Glomerular endothelial cell (primary cell): Measurements from ENCODE around the gene PSMB5. TPM values are rescaled to one million over a fixed set of nuclear protein-coding genes. Genes with fewer than 3 reads are reported as not detected.

Experiments used
- DNase-seq: peaks from one replicate; pipeline ENCODE4 v3.0.0-alpha.2; 2011; ENCODE audit warnings: low read depth, low spot score; ENCODE audit errors: extremely low read depth
- total RNA-seq: library from RNA; depleted of rRNA; stranded (reverse); fragments of >200 nt; gene quantifications from 2 replicates; pipeline ENCODE4 v1.2.3, GENCODE V29; 2015

Gene PSMB5
- total RNA-seq, 1 donor from 2014 or later = 244 TPM

- DNase-seq = no peak
These were observed 56.8 kb downstream of the PSMB5 start for GRCh38 chr14:22977684-22978486.

GRCh38 chr14:22977434-22977683 is 57.3 kb downstream of the PSMB5 start:
- no peak for DNase-seq

GRCh38 chr14:22976620-22977433 is 57.9 kb downstream of the PSMB5 start:
- no peak for DNase-seq

Other genes starting within 250 kb of the PSMB5 start
- gene SLC7A7, start 219.5 kb downstream of the PSMB5 start, total RNA-seq = 27.2 and 38.2 TPM in 2 replicates
- gene MRPL52, start 205.0 kb downstream of the PSMB5 start, total RNA-seq = 97.6 and 305 TPM in 2 replicates
- 630 and 804 TPM in 2 replicates for gene MMP14, start 198.3 kb downstream of the PSMB5 start, total RNA-seq
- gene LRP10, start 163.2 kb downstream of the PSMB5 start, total RNA-seq = 187 and 195 TPM in 2 replicates
- not detected in 2 replicates for gene REM2, start 151.7 kb downstream of the PSMB5 start, total RNA-seq
- gene RBM23, start 115.8 kb downstream of the PSMB5 start, total RNA-seq = 59.1 and 65.2 TPM in 2 replicates
- 44.9 and 56.0 TPM in 2 replicates for gene PRMT5, start 105.5 kb downstream of the PSMB5 start, total RNA-seq
- gene HAUS4, start 77.8 kb downstream of the PSMB5 start, total RNA-seq = 25.4 and 38.7 TPM in 2 replicates
- gene AJUBA, start 52.3 kb downstream of the PSMB5 start, total RNA-seq = 46.5 and 51.0 TPM in 2 replicates
- 5.6 and 6.6 TPM in 2 replicates for gene C14orf93, start 24.8 kb downstream of the PSMB5 start, total RNA-seq
- gene PSMB11, start 7.3 kb upstream of the PSMB5 start, total RNA-seq = not detected in 2 replicates
- 8.9 and 11.9 TPM in 2 replicates for gene CDH24, start 22.6 kb upstream of the PSMB5 start, total RNA-seq
- gene ACIN1, start 60.2 kb upstream of the PSMB5 start, total RNA-seq = 91.2 and 142 TPM in 2 replicates
- gene C14orf119, start 60.6 kb upstream of the PSMB5 start, total RNA-seq = 41.0 and 73.7 TPM in 2 replicates
- gene CIROP, start 70.1 kb upstream of the PSMB5 start, total RNA-seq = not detected in 2 replicates
- not detected in 2 replicates for gene CEBPE, start 84.4 kb upstream of the PSMB5 start, total RNA-seq
- 0.29 TPM in 1 of 2 replicates, not detected in the other for gene SLC7A8, start 148.8 kb upstream of the PSMB5 start, total RNA-seq
- gene RNF212B, start 203.0 kb upstream of the PSMB5 start, total RNA-seq = not detected in 2 replicates